HEK293 (cell line): ENCODE data around the gene ABCF2.

Experiments used
- CTCF ChIA-PET: fragments of 350-600 bp; formaldehyde crosslinking; extraction: SDS; loops from one replicate; lab custom pipeline; 2021; ENCODE audit warnings: antibody characterized with exemption; lab: Yijun Ruan, JAX
- POLR2A ChIA-PET: fragments of 300-600 bp; formaldehyde crosslinking; extraction: SDS; loops from one replicate; lab custom pipeline; 2020; ENCODE audit warnings: antibody characterized with exemption, inconsistent platforms; lab: Yijun Ruan, JAX
- H3K27ac ChIP-seq: fragments of 200-500 bp; sonication (Bioruptor generic); 2 replicates; pipeline ENCODE4 v1.5.1; 2014; ENCODE audit warnings: low read depth, low read length, control low read depth, inconsistent platforms; ENCODE audit errors: extremely low read depth
- H3K36me3 ChIP-seq, 2 experiments: fragments of 200-500 bp in 1 of 2; sonication (Bioruptor generic) in 1 of 2; 1 replicate in 1 of 2; 2 replicates in 1 of 2; pipeline ENCODE4 v1.5.1; 2014 to 2017; ENCODE audit warnings: inconsistent platforms in 2 of 2, low read length in 2 of 2; ENCODE audit not compliant: control insufficient read depth in 2 of 2, insufficient read depth in 1 of 2
- H3K4me1 ChIP-seq: fragments of 200-500 bp; sonication (Bioruptor generic); 2 replicates; pipeline ENCODE4 v1.5.1; 2014; ENCODE audit warnings: mild to moderate bottlenecking, low read length, inconsistent platforms; ENCODE audit not compliant: control insufficient read depth, insufficient read depth
- H3K4me3 ChIP-seq: 2 replicates; pipeline ENCODE4 v1.5.1; 2011; ENCODE audit warnings: low read depth, mild to moderate bottlenecking, control low read depth, low read length, moderate library complexity
- H3K9me3 ChIP-seq: fragments of 200-500 bp; sonication (Bioruptor generic); 2 replicates; pipeline ENCODE4 v1.5.1; 2014; ENCODE audit warnings: low read depth, low read length, inconsistent platforms; ENCODE audit not compliant: control insufficient read depth, insufficient read depth
- CTCF ChIP-seq: fragments of 450-650 bp; formaldehyde crosslinking; IDR thresholded peaks from 2 replicates; pipeline ENCODE4 v1.5.1; 2016; ENCODE audit warnings: missing biosample characterization, missing genetic modification characterization
- KLF1 ChIP-seq: fragments of 450-650 bp; formaldehyde crosslinking; IDR thresholded peaks from 2 replicates; pipeline ENCODE4 v1.5.1; 2016; ENCODE audit warnings: missing biosample characterization, missing genetic modification characterization
- MEIS1 ChIP-seq: sonication (generic); formaldehyde crosslinking; IDR thresholded peaks from 2 replicates; pipeline ENCODE4 v1.8.1; 2022; ENCODE audit warnings: missing genetic modification reagents, mild to moderate bottlenecking, borderline replicate concordance
- ZBTB26 ChIP-seq: fragments of 450-650 bp; formaldehyde crosslinking; optimal IDR thresholded peaks from 2 replicates; pipeline ENCODE3; 2016; ENCODE audit warnings: missing biosample characterization, mild to moderate bottlenecking, missing genetic modification characterization
- ZFHX2 ChIP-seq: fragments of 450-650 bp; formaldehyde crosslinking; conservative IDR thresholded peaks from 2 replicates; pipeline ENCODE4 v1.5.1; 2016; ENCODE audit warnings: missing biosample characterization, missing genetic modification characterization
- ZFP3 ChIP-seq: fragments of 450-650 bp; formaldehyde crosslinking; IDR thresholded peaks from 2 replicates; pipeline ENCODE4 v1.5.1; 2016; ENCODE audit warnings: low read depth, missing biosample characterization, missing genetic modification characterization
- ZNF114 ChIP-seq: fragments of 450-650 bp; formaldehyde crosslinking; IDR thresholded peaks from 2 replicates; pipeline ENCODE4 v1.5.0; 2017; ENCODE audit warnings: missing biosample characterization, missing genetic modification characterization
- ZNF132 ChIP-seq: fragments of 450-650 bp; formaldehyde crosslinking; IDR thresholded peaks from 2 replicates; pipeline ENCODE4 v1.5.1; 2017; ENCODE audit warnings: missing biosample characterization, missing genetic modification characterization, borderline replicate concordance
- ZNF133 ChIP-seq: fragments of 450-650 bp; formaldehyde crosslinking; IDR thresholded peaks from 2 replicates; pipeline ENCODE4 v1.5.1; 2016; ENCODE audit warnings: missing biosample characterization, missing genetic modification characterization
- ZNF174 ChIP-seq: fragments of 450-650 bp; formaldehyde crosslinking; IDR thresholded peaks from 2 replicates; pipeline ENCODE4 v1.5.0; 2017; ENCODE audit warnings: missing biosample characterization, mild to moderate bottlenecking, missing genetic modification characterization
- ZNF239 ChIP-seq: fragments of 450-650 bp; formaldehyde crosslinking; IDR thresholded peaks from 2 replicates; pipeline ENCODE4 v1.5.1; 2016; ENCODE audit warnings: missing biosample characterization, missing genetic modification characterization
- ZNF629 ChIP-seq: fragments of 450-650 bp; formaldehyde crosslinking; IDR thresholded peaks from 2 replicates; pipeline ENCODE4 v1.5.1; 2017; ENCODE audit warnings: missing biosample characterization, missing genetic modification characterization
- ZNF639 ChIP-seq: fragments of 450-650 bp; formaldehyde crosslinking; IDR thresholded peaks from 2 replicates; pipeline ENCODE4 v1.5.1; 2016; ENCODE audit warnings: missing biosample characterization, missing genetic modification characterization
- ZNF837 ChIP-seq: fragments of 450-650 bp; formaldehyde crosslinking; IDR thresholded peaks from 2 replicates; pipeline ENCODE4 v1.5.1; 2016; ENCODE audit warnings: missing biosample characterization, missing genetic modification characterization
- TF ChIP-seq, protein P1 (sequence below): fragments of 450-650 bp; formaldehyde crosslinking; IDR thresholded peaks from 2 replicates; pipeline ENCODE4 v1.5.1; 2016; ENCODE audit warnings: missing biosample characterization, missing genetic modification characterization, low read depth
- TF ChIP-seq, protein P2 (sequence below): fragments of 450-650 bp; formaldehyde crosslinking; IDR thresholded peaks from 2 replicates; pipeline ENCODE4 v1.5.1; 2016; ENCODE audit warnings: missing biosample characterization, missing genetic modification characterization

ABCF2 gene

GRCh38 chr7:151240536-151240935 lies 13.5 kb upstream of the ABCF2 start:
- POLR2A ChIA-PET = interaction anchor here (1.3 to 1.7 kb wide), 2 partner anchors 12 to 13 kb away, joined by 6 to 7 read pairs; partner anchors contain the start of gene ABCF2
- Histone ChIP-seq H3K9me3 (no peaks in the 10 kb centered on the region), H3K27ac (no peak overlapping the region), H3K4me3 (no peak overlapping the region), H3K36me3 (peaks cover 3 to 76% of the 10 kb centered on the region in 2 experiments; a peak in 1 of 3 replicates), H3K4me1 (no peaks in the 10 kb centered on the region)
- CTCF ChIA-PET = no interaction called here
- TF ChIP-seq ZNF132 (no peak), ZNF114 (tag by site-specific recombination) (no peak), ZFP3 (tag by site-specific recombination) (no peak), ZBTB26 (tag by site-specific recombination) (no peak), ZNF239 (tag by site-specific recombination) (no peak), ZNF837 (tag by site-specific recombination) (no peak), ZNF629 (no peak), ZNF639 (no peak), ZNF133 (tag by site-specific recombination) (no peak), CTCF (no peak), KLF1 (tag by site-specific recombination) (no peak), ZNF174 (tag by site-specific recombination) (no peak)
- TF ChIP-seq, protein P1, sequence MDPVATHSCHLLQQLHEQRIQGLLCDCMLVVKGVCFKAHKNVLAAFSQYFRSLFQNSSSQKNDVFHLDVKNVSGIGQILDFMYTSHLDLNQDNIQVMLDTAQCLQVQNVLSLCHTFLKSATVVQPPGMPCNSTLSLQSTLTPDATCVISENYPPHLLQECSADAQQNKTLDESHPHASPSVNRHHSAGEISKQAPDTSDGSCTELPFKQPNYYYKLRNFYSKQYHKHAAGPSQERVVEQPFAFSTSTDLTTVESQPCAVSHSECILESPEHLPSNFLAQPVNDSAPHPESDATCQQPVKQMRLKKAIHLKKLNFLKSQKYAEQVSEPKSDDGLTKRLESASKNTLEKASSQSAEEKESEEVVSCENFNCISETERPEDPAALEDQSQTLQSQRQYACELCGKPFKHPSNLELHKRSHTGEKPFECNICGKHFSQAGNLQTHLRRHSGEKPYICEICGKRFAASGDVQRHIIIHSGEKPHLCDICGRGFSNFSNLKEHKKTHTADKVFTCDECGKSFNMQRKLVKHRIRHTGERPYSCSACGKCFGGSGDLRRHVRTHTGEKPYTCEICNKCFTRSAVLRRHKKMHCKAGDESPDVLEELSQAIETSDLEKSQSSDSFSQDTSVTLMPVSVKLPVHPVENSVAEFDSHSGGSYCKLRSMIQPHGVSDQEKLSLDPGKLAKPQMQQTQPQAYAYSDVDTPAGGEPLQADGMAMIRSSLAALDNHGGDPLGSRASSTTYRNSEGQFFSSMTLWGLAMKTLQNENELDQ (tag by site-specific recombination) = no peak
- TF ChIP-seq, protein P2, sequence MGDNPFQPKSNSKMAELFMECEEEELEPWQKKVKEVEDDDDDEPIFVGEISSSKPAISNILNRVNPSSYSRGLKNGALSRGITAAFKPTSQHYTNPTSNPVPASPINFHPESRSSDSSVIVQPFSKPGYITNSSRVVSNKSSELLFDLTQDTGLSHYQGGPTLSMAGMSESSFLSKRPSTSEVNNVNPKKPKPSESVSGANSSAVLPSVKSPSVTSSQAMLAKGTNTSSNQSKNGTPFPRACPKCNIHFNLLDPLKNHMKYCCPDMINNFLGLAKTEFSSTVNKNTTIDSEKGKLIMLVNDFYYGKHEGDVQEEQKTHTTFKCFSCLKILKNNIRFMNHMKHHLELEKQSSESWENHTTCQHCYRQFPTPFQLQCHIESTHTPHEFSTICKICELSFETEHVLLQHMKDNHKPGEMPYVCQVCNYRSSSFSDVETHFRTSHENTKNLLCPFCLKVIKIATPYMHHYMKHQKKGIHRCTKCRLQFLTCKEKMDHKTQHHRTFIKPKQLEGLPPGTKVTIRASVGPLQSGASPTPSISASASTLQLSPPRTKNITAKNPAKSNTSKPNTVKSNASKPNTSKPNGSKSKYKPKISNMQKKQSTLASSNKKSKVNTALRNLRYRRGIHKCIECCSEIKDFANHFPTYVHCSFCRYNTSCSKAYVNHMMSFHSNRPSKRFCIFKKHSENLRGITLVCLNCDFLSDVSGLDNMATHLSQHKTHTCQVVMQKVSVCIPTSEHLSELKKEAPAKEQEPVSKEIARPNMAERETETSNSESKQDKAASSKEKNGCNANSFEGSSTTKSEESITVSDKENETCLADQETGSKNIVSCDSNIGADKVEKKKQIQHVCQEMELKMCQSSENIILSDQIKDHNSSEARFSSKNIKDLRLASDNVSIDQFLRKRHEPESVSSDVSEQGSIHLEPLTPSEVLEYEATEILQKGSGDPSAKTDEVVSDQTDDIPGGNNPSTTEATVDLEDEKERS = no peak

DNA sequence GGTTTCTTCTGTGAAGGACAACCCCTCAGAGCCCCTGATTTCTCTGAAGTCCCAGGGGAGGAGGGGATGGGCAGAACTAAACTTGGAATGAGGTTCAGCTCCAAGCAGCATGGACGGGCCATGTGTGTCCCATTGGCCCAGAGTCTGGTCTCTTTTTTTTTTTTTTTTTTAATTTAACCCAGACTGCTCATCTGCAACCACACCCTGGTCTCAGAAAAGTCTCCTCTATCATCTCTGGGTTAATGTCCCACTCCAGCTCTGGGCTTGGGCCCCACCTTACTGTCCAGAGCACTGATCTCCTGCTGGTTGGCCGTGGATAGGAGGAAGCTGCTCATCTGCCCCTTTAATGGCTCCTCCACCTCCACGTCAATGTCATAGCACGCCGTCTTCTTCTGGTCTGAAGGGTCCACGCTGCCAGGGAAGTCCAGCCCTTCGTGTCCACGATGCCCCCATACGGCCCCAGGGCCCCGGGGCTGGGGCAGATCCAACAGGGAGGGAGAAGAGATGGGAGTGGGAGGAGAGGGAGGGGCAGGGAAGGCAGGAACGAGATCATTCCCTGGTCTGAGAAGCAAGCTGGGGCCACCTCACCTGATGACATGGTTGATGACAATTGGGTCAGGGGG lies 12.9 kb upstream of the ABCF2 start:
- CTCF ChIA-PET = interaction anchor here (0.7 kb wide), 1 partner anchor 1812 kb away, joined by 5 read pairs; no protein-coding TSS in a partner anchor
- no peaks in the 10 kb centered on the region for H3K4me1 ChIP-seq
- no peak overlapping the region for H3K27ac ChIP-seq
- H3K36me3 ChIP-seq = peaks cover 3 to 81% of the 10 kb centered on the region in 2 experiments; a peak in 1 of 3 replicates
- TF ChIP-seq ZFHX2 (tag by site-specific recombination) (peak; percentile 43), MEIS1 (CRISPR knock-in tag) (no peak)
- POLR2A ChIA-PET = interaction anchor here (0.7 to 1.7 kb wide), 4 partner anchors 12 to 487 kb away, joined by 3 to 7 read pairs (median 6); partner anchors contain the start of gene ABCF2
- no peaks in the 10 kb centered on the region for H3K9me3 ChIP-seq
- no peak overlapping the region for H3K4me3 ChIP-seq
